GM12864 (cell line): ENCODE results near the gene XRRA1.

Experiments
- DNase-seq: peaks from one replicate; pipeline ENCODE4 v3.0.0-alpha.2; 2011; ENCODE audit warnings: low read depth
- H3K4me3 ChIP-seq: 2 replicates; pipeline ENCODE4 v1.5.1; 2011; ENCODE audit warnings: mild to moderate bottlenecking, low read depth, low read length, control low read depth
- TF ChIP-seq, protein P1 (sequence below): IDR thresholded peaks from 2 replicates; pipeline ENCODE4 v1.5.1; 2011; ENCODE audit warnings: low read depth, mild to moderate bottlenecking, moderate library complexity, low read length, control low read depth, inconsistent platforms; ENCODE audit errors: missing control alignments

XRRA1 gene

GRCh38 chr11:74871037-74871436 lies 77.9 kb downstream of the XRRA1 start:
- TF ChIP-seq, protein P1, sequence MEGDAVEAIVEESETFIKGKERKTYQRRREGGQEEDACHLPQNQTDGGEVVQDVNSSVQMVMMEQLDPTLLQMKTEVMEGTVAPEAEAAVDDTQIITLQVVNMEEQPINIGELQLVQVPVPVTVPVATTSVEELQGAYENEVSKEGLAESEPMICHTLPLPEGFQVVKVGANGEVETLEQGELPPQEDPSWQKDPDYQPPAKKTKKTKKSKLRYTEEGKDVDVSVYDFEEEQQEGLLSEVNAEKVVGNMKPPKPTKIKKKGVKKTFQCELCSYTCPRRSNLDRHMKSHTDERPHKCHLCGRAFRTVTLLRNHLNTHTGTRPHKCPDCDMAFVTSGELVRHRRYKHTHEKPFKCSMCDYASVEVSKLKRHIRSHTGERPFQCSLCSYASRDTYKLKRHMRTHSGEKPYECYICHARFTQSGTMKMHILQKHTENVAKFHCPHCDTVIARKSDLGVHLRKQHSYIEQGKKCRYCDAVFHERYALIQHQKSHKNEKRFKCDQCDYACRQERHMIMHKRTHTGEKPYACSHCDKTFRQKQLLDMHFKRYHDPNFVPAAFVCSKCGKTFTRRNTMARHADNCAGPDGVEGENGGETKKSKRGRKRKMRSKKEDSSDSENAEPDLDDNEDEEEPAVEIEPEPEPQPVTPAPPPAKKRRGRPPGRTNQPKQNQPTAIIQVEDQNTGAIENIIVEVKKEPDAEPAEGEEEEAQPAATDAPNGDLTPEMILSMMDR, result no peak
- DNase-seq, result no peak
- no peak overlapping the region for H3K4me3 ChIP-seq

- no peak for DNase-seq
- no peak overlapping the region for H3K4me3 ChIP-seq
- TF ChIP-seq, protein P1, result peak; percentile 30
These were observed 78.4 kb downstream of the XRRA1 start for GRCh38 chr11:74870485-74870884.

GRCh38 chr11:74866557-74866956 lies 82.3 kb downstream of the XRRA1 start:
- DNase-seq, result no peak
- TF ChIP-seq, protein P1, result no peak
- H3K4me3 ChIP-seq, result no peak overlapping the region

DNA sequence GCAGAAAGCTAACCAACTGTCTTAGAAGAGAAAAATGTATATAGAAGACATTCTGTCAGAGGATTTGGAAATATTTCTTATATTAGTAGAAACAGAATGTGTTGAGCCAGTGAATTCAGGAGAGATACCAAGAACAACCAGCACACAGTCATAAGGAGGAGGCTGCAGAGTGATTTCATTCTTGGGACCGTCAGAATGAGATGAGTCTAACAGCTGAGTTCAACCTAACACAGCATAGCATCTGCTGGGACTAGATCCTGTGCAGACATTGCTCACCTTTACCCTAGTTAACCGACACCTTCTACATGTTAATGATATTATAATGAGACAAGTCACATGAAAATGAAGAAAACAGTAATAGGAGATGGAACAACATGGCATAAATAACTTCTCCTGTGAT lies 85.5 kb downstream of the XRRA1 start:
- H3K4me3 ChIP-seq, result no peak overlapping the region
- DNase-seq, result no peak
- TF ChIP-seq, protein P1, result no peak

- H3K4me3 ChIP-seq, result no peak overlapping the region
- no peak for DNase-seq
- TF ChIP-seq, protein P1, result no peak
These were observed 88.1 kb downstream of the XRRA1 start for GRCh38 chr11:74860743-74861142.

DNA sequence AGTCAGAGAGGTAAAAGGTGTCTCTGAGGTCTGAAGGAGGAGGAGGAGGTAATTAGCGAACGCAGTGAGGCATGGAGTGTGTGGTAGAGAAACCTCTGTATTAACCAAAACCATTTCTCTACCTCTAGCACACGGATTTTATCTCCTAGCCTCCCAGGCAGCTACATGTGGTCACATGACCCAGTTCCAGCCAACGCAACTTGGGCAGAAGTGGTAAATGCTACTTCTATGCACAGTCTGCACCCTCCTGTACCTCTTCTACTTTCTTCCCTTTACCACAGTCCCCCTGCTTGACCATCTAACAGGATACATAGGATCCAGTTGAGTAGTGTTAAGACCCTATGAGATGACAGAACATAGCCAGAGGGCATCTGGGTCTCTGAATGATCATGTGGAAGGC lies 95.7 kb downstream of the XRRA1 start:
- no peak overlapping the region for H3K4me3 ChIP-seq
- TF ChIP-seq, protein P1, result no peak
- DNase-seq, result no peak

- H3K4me3 ChIP-seq, result no peak overlapping the region
- DNase-seq, result no peak
- TF ChIP-seq, protein P1, result no peak
These were observed 99.1 kb downstream of the XRRA1 start for GRCh38 chr11:74849525-74850391.
